RPMI8226 (cell line): ENCODE results near the gene ZMYND8.
"Not testable (repeated sequence)": the region's sequence is repeated elsewhere in the genome, so short reads cannot be mapped to it uniquely, and the experiment has no call there.

ENCODE experiments used
- DNase-seq: peaks from one replicate; pipeline ENCODE4 v3.0.0-alpha.2; 2015

ZMYND8 gene

DNA sequence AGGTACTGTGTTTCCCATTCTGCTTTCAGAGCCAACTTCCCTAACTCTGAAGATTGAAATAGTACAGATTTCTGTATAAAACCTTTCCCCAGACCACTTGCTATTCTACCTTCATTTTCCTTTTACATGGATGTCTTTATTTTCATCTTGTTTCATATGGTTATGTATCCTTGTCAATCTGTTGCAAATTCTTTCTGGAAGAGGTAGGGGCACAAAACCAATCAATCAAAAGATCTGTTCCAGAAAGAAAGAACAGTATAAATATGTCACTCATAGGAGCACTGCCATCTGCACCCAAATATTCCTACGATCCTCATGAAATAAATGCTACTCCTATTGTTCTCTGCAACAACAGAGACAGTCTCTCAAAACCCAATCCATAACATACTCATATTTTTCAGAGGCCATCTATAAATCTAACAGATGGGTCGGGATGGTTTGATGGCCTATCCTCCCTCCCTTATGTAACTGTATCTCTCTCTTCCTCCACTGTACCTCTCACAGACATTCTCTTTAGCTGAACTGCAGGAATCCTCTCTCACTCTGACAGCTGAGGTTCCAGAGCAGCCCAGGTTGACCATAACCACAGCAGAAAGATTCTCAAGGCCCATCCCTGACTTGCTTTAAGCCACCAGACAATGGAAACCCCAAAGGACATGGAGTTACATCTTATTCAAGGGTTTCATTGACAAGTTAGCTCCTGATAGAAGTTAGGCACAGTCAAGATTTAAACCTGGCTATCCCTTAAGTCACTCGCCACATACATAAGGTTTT, 112.8 kb downstream of the ZMYND8 start:
- no peak for DNase-seq

- DNase-seq = no peak
Measured at GRCh38 chr20:47243003-47243402, 113.5 kb downstream of the ZMYND8 start.

DNA sequence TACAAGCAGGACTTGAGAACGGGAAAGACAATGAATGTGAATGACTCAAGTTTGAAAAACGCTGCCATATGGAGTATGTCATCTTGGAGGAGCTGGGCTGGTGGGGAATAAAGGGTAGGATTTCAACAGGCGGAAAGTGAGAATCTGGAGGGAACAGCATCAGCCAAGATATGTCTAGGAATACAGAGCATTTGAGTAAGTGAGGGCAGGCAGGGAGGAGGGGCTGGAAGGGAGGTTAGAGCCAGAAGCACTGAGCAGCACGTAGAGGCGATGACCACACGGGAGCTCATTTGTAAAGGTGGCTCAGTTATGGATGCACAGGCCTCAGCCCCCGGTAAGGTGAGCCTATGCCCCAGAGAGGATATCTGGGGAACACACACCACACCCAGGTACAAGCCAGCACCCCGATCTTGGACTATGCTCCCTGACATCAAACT, 115.1 kb downstream of the ZMYND8 start:
- DNase-seq = no peak

GRCh38 chr20:47240096-47240495, 116.4 kb downstream of the ZMYND8 start:
- not testable (repeated sequence) for DNase-seq

DNA sequence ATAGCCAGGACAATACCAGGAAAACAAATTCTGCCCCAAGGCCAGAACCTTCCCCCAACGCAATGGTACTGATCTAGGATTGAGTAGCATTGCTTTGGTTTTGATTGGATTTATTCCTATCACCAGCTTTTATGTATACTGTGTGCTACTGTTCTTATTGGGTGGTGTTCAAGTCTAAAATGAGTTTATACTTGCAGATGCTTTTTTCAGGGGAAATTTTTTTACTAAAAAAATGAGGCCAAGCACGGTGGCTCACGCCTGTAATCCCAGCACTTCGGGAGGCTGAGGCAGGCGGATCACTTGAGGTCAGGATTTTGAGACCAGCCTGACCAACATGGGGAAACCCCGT, 116.8 kb downstream of the ZMYND8 start:
- no peak for DNase-seq

DNA sequence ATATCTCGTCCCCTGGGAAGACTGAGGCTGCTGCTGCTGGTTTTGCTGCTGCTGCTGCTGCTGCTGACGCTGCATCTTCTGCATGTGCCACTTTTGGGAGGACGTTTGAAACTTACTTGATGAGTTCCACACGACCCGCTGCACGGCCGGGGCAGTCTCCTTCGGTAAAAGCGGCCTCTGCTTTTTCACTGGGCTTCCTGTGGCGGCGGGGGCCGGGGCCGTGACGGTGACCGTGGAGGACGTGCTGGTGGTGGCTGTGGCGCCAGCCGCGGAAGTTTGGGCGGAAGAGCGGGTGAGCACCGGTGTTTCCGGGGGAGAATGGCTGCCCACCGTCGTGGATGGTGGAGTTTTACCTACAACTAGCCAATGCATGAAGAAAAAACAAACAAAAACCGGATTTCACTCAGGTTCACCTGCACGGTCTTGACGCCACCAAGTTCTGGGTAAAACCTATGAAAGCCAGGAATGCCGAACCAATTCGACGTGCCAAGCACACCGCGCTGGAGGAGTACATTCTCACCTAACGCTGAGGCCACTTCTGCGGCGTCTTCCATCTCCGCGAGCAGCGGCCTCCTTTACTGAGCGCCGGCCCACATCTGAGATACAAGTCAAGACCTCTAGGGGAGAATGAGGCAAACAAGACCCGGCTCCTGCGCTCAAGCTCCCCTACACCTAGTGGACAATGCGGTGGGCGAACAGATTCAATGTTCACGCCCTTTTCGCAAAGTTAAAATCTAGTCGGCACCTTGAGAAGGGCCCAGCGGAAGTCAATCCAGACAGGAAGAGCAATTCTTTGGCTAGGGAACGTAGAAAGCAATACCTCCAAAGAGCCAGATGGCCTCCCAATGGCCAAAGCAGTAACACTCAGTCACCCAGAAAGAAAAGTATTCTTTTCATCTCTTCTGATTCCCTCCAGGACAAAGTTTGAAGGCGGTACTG, 117.5 kb downstream of the ZMYND8 start:
- DNase-seq = no peak

DNA sequence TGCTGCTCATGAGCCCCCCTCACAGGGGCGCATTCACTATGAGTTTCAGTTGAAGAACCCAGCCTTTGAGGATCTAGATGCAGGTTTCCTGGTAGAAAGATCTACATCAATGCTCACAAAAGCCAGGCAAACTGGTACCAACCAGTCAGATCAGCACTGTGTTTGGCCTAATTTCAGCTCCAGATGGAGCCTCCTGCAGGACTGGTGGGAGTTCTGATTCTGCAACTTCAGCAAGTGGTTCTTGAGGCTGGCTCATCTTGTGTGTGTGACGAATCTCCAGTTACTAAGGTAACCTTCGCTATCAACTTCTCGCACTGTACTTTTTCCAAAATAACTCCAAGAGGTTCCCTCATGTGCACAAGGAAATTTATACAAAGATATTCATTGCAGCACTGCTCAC, 118.8 kb downstream of the ZMYND8 start:
- DNase-seq = no peak

GRCh38 chr20:47236639-47236900, 119.9 kb downstream of the ZMYND8 start:
- no peak for DNase-seq

DNA sequence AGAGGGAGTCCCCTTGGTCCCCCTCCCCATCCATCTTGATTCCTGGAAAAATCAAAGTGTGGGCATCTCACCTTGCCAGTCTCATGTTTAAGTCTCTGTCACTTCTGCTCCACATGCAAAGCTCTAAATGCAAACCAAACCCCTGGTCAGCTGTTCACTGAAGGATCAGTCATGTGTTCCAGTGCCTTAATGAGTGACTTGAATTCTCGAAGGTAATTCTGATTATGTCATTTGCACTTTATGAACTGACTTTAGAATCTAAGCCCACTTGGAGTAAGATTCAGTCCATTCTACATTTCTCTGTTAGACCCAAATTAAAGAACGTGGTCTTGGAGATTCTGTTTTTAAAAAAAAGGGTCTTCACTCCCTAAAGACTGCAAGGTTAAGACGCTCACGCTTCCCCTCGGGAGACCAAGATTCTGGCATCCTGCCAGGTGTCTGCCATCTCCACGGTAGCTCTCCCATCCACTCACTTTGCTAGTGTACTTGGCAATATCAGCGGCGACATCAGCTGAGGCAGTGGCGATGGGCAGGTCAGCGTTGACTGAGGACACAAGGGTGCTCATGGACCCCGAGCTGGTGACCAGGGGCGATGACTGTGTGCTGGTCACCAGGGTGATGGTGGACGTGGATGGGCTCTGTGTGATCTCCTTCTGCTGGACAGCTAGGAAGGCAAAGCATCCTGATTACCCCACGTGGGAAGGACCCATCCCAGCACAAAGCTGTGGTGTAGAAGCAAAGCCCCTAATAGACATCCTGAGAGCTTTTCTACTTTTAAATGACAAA, 120.5 kb downstream of the ZMYND8 start:
- no peak for DNase-seq

DNA sequence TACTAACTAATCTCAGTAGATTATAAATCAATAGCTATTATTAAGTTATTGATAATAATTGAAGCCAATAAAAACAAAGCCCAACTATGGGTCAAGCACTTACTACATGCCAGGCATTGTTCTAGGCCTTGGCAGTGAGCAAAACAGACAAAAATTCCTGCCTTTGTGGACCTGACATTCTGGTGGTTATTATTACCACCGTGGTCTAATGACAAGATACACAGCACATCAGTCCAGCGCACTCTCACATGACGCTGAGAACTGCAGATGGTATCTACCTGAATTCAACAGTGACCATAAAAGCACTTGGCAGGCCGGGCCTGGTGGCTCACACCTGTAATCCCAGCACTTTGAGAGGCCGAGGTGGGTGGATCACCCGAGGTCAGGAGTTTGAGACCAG, 121.4 kb downstream of the ZMYND8 start:
- DNase-seq = no peak

DNA sequence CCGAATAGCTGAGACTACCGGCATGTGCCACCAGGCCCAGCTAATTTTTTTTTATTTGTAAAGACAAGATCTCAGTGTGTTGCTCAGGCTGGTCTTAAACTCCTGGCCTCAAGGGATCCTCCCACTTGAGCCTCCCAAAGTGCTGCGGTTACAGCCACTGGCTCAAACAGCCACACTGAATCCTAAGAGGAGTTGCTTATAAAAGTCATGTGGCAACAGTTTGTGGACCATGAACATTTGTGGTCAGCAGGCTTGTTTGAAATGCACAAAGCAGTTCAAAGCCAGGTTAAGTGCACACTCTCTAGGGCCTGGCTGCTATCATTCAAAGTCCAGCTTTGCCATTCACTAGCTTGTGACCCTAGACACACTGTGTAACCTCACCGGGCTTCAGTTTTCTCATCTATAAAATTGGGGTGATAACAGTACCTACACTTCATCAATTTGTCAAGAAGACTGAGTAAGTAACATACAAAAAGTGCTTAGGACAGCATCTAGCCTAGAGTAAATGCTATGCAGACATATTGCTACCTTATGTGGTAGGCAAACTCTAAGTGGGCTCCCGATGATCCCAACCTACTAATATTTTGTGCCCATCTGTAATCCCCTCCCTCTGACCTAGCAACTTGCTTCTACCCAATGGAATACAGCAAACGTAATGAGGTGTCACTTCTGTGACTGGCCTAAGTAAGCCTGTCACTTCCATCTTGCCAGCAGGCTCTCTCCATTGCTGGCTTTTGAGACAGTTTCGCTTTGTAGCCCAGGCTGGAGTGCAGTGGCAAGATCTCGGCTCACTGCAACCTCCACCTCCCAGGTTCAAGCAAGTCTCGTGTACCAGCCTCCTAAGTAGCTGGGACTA, 122.9 kb downstream of the ZMYND8 start:
- no peak for DNase-seq

- no peak for DNase-seq
Measured at GRCh38 chr20:47232518-47232917, 124.0 kb downstream of the ZMYND8 start.

DNA sequence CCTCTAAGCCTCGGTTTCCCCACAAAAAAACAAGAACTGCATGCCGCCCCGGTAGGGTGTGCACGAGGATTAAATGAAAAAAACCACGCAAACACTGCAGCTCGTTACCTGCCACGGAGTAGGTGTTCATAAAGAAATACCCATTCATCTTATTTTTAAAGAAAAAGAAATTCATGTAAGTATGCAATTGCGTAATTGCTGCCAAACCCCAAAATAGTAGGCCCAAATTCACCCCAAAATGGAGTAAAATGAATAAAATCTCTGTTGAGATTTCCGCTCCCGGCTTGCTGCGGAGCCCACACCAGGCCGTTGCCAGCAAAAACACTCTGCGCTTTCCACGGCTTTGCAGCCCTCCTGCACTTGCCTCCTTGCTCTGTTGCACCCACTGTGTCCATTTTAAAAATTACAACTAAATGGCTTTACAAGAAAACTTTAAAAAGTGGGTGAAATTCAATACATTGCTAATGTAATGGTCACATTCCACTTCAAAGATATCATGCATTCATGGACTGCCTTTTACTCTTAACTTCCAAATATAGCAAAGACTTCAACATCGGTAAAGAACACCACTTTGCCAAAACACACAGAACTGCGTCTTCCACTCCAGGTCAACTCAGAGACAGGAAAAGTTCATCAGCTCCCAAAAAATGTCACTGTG, 125.0 kb downstream of the ZMYND8 start:
- no peak for DNase-seq

GRCh38 chr20:47230811-47231256, 125.7 kb downstream of the ZMYND8 start:
- DNase-seq = no peak

GRCh38 chr20:47228654-47229053, 127.8 kb downstream of the ZMYND8 start:
- DNase-seq = no peak

DNA sequence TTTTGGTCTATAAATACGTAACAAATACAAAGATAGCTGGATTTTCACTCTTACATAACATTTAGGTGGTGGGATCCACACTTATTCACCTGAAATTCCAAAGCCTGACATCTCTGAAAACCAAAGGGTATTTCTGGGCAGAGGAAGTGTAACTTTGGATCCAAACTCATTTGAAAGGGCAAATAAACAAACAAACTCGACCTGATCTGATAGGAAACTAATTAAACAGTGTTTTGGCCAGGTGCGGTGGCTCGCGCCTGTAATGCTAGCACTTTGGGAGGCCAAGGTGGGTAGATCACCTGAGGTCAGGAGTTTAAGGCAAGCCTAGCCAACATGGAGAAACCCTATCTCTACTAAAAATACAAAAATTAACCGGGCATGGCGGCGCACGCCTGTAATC, 128.9 kb downstream of the ZMYND8 start:
- DNase-seq = no peak

- no peak for DNase-seq
Measured at GRCh38 chr20:47227119-47227518, 129.4 kb downstream of the ZMYND8 start.

DNA sequence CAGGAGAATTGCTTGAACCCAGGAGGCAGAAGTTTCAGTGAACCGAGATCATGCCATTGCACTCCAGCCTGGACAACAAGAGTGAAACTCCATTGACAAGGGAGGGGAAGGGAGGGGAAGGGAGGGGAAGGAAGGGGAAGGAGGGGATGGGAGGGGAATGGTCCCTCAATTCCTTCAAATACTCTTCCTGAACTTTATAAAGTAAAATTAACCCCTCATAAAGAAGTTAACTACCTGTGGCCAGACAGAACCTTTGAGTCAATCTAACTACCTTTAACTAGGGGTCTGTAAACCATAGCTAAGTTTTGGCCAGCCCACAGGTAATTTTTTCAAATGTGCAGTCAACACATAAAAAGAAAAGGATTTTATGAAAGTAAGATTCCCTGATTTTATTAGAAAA, 131.0 kb downstream of the ZMYND8 start:
- no peak for DNase-seq

DNA sequence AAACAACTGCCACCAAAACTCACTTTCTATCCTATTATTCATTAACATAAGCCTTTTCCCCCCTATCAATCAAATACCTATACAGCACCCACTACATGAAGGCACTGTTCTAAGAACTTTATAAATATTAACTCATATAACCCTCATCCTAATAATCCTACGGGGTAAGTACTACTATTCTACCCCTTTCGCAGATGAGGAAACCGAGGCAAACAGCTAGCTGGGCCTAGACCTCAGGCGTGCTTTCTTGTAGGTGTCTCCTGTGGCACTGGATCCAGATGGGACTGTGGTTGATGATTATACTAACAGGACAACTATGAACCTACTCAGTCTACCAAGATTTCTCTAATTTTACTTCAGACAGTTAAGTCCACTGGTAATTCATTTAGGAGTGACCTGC, 131.6 kb downstream of the ZMYND8 start:
- no peak for DNase-seq

DNA sequence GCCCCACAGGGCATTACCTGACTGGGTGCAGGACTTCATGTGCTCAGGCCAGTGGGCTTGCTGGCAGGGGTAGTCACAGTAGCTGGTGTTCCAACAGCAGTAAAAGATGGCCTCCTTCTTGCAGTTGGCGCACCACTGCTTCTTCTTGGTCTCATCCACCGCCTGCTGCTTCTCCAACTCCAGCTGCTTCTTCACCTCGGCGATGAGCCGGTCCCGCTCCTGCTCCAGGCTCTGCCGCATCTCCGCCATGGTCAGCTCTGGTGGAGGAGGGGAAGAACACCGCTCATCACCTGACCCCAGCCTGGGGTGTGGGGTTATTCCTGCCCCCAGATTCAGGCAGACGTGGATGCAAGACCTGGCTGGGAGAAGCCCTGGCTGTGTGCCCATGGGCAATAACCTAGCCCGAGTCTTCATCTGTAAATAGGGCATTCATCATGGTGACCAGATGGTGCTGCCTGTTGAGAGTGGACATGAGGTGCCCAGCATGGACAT, 132.2 kb downstream of the ZMYND8 start:
- DNase-seq = no peak

- no peak for DNase-seq
Measured at GRCh38 chr20:47223896-47224295, 132.6 kb downstream of the ZMYND8 start.
